ENCODE results near the gene ZNF397. TPM values are rescaled to one million over a fixed set of nuclear protein-coding genes. Genes with fewer than 3 reads are reported as not detected.

Gene ZNF397
- total RNA-seq, 1 donor from 2014 or later, result 10.3 TPM

DNA sequence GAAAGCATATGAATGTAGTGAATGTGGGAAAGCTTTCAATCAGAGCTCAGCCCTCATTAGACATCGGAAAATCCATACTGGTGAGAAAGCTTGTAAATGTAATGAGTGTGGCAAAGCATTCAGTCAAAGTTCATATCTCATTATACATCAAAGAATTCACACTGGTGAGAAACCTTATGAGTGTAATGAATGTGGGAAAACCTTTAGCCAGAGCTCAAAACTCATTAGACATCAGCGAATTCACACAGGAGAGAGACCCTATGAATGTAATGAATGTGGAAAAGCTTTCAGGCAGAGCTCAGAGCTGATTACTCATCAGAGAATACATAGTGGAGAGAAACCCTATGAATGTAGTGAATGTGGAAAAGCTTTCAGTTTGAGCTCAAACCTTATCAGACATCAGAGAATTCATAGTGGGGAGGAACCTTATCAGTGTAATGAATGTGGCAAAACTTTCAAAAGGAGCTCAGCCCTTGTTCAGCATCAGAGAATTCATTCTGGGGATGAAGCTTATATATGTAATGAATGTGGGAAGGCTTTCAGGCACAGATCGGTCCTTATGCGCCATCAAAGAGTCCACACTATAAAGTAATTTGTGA, 5.0 kb downstream of the ZNF397 start:
- no peak for DNase-seq (ENCODE audit: low read depth in 2 of 2)

GRCh38 chr18:35246831-35247230, 6.0 kb downstream of the ZNF397 start:
- no peak for DNase-seq (ENCODE audit: low read depth in 2 of 2)

DNA sequence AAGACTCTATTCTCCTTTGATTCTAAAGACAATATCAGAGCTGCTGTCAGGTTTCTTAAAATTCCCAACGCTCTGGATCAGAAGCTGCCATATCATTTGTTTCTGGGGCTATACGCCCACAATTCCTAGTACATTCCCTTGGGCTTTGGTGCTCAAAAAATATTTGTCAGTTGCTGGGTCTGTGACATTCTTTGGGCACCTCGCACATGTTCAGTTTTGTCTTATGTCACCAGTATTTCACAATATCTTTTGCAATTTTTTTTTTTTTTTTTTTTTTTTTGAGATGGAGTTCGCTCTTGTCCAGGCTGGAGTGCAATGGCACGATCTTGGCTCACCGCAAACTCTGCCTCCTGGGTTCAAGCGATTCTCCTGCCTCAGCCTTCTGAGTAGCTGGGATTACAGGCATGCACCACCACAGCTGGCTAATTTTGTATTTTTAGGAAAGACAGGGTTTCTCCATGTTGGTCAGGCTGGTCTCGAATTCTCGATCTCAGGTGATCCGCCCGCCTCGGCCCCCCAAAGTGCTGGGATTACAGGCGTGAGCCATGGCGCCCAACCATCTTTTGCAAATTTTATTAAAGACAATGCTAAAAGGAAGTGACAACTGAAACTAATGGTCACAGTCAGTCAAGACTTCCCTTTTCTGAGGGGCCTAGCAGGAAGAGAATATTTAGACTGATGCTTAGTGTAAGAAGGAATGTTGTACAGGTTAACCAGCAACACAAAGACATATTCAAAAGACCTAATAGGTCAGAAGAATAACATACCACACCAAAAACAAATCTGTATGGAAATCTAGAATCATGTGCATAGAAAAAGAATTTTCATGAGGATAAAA, 6.8 kb downstream of the ZNF397 start:
- no peak for DNase-seq (ENCODE audit: low read depth in 2 of 2)

DNA sequence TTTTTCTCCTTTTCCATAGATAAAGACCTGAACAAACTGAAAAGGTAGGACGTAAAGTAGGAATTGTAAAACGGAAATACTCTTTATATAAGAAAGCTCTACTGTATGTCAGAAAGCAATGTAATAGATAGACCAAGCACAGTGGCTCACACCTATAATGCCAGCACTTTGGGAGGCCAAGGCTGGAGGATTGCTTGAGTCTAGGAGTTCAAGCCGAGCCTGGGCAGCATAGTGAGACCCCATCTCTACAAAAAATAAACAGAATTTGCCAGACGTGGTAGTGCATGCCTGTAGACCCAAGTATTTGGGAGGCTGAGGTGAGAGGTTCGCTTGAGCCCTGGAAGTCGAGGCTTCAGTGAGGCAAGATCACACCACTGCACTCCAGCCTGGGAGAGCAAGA, 7.6 kb downstream of the ZNF397 start:
- DNase-seq (ENCODE audit: low read depth in 2 of 2), result no peak

GRCh38 chr18:35252466-35252865, 11.6 kb downstream of the ZNF397 start:
- no peak for DNase-seq (ENCODE audit: low read depth in 2 of 2)

DNA sequence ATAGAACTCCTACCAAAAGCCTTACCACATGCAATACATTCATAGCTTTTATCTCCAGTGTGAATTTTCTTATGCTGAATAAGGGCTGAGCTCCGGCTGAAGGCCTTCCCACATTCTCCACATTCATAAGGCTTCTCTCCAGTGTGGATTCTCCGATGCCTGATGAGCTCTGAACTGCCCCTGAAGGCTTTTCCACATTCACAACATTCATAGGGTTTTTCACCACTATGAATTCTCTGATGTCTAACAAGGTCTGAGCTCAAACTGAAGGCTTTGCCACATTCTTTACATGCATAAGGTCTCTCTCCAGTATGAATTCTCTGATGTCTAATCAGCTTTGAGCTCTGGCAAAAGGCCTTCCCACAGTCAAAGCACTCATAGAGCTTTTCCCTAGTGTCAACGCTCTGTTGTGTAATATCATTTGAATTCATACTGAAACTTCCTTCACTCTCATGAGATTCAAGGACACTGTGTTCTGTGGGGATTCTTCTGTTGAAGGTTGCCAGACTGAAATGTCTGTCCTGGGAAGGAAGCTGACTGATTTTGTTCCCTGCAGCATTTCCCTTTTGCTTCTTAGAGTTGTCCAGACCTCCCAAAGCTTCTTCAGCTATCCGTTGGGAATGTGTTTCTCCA, 12.9 kb downstream of the ZNF397 start:
- DNase-seq (ENCODE audit: low read depth in 2 of 2), result no peak

- no peak for DNase-seq (ENCODE audit: low read depth in 2 of 2)
Observed at GRCh38 chr18:35256947-35257346, 16.1 kb downstream of the ZNF397 start.

DNA sequence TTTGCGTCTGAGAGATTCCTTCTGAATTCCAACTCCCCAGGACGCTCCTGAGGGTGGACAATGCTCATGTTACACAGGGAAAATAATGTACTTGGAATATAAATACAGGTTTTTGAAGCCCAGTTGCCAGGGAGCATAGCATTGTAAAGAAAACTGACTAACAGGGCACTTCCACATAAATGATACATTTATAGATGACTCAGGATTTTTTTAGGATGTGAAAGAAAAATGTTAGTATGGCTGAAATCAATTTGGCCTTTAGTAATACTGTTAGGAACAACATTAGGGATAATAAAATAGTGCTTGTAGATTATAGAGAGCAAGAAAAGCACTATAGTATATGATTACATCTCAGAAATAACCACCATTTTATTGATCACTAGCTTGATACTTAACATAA, 23.6 kb downstream of the ZNF397 start:
- DNase-seq (ENCODE audit: low read depth in 2 of 2), result no peak

- DNase-seq (ENCODE audit: low read depth in 2 of 2), result peak; percentile 58 to 82
Observed at GRCh38 chr18:35267161-35267651, 26.4 kb downstream of the ZNF397 start.

DNA sequence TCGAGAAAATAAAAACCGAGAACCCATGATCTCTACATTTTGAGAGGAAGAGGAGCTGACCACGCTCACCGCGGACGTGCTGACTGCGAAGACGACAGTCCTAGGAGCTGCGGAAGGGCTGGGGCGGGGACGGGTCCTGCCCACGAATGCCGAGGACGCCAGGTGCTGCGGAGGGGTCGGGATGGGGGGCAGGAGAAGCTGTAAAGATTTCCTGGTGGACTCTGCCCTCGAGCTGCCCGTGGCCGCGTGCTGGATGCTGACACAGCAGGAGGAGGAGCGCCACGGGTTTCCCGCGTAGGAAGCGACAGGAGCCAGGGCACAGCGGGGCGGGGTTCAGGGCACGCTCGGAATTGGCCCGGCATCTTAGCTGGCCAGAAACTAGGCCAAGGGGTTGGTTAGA, 27.0 kb downstream of the ZNF397 start:
- DNase-seq (ENCODE audit: low read depth in 2 of 2), result no peak

DNA sequence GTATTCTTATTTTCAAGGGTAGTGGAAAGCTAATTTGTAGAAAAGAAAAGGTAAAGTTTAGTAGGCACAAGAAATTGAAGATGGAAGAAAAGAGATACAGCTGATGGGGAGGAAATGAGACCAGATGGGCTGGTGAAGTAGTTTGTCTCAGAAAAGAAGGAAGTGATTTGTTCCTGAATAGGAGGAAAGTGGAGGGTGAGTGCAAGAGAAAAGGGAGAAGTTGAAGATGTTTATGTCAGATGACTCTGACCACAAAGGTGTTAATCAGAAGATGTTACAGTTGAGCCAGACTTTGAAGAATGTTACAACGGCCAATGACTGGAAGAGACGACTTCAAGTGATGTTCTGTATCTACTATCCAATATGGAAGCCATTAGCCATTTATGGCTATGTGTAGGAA, 28.0 kb downstream of the ZNF397 start:
- DNase-seq (ENCODE audit: low read depth in 2 of 2), result no peak

- DNase-seq (ENCODE audit: low read depth in 2 of 2), result no peak
Observed at GRCh38 chr18:35271656-35272055, 30.8 kb downstream of the ZNF397 start.

DNA sequence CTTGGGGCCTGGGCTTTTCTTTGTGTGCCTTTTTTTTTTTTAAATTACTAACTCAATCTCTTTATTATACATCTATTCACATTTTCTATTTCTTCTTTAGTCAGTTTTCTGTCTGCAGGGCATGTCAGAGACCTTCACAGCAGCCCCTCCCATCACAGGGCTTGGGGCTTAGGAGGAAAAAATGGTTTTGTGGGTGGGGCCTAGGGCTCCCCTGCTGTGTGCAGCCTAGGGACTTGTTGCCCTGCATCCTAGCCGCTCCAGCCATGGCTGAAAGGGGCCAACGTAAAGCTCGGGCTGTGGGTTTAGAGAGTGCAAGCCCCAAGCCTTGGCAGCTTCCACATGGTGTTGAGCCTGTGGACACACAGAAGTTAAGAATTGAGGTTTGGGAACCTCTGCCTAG, 35.4 kb downstream of the ZNF397 start:
- DNase-seq (ENCODE audit: low read depth in 2 of 2), result no peak

GRCh38 chr18:35277633-35278032, 36.8 kb downstream of the ZNF397 start:
- peak in 1 of 2 donors; percentile 68 for DNase-seq (ENCODE audit: low read depth in 2 of 2)

GRCh38 chr18:35278085-35278484, 37.3 kb downstream of the ZNF397 start:
- DNase-seq (ENCODE audit: low read depth in 2 of 2), result no peak

GRCh38 chr18:35278969-35279368, 38.1 kb downstream of the ZNF397 start:
- DNase-seq (ENCODE audit: low read depth in 2 of 2), result no peak

- peak; percentile 3 to 92 for DNase-seq (ENCODE audit: low read depth in 2 of 2)
Observed at GRCh38 chr18:35282353-35282752, 41.5 kb downstream of the ZNF397 start.

GRCh38 chr18:35283923-35284794, 43.3 kb downstream of the ZNF397 start:
- no peak for DNase-seq (ENCODE audit: low read depth in 2 of 2)

DNA sequence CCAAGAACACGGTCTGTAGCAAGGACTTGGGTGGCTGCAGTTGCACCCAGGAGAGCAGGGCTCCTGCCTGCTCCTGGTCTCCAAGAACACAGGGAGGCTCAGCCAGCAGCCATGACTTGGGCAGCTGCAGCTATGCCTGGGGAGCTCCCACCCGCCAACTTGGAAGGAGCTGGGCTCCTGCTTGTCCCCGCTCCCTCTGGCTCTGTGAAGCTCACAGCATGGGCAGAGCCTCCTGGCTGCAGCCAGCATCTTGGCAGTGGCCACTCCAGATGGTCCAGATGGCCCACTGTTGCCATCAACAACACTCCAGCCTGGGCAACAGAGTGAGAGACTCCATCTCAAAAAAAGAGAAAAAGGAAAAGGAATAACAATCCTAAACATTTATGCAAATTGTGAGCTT, 44.0 kb downstream of the ZNF397 start:
- DNase-seq (ENCODE audit: low read depth in 2 of 2), result no peak

DNA sequence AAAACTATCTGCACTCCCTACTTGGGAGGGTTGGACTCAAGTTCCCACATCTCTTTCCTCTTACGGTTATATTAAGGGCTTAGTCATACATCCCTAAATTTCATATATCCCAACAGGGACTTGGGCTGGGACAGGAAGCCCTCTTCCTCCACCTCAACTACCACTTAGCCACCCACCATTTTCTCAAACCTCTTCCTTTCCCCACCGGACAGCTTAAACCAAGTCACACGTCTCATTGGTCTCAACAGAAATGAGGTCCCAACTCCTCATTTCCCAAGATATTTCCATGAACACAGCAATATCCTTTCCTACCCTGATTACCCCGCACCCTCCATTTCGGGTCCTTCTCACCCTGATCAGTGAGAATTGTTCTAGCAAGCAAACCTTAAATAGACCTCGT, 48.5 kb downstream of the ZNF397 start:
- peak in 1 of 2 donors; percentile 26 for DNase-seq (ENCODE audit: low read depth in 2 of 2)

DNA sequence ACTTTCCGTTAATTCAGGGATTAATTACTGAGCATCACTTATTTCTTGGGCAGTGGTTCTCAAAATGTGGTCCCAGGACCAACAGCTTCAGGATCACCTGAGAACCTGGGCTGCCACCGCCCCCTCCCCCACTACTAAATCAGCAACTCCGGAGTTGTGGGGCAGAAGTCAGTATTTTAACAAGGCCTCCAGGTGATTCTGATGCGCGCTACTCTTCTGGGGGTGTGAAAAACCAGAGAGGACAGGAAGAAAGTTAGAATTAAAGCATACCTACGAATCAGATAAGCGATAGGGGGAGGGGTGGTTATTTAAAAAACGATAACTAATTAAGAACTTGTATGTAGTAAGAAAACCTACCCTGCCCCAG, 48.9 kb downstream of the ZNF397 start:
- peak in 1 of 2 donors; percentile 31 for DNase-seq (ENCODE audit: low read depth in 2 of 2)

Measured in lung microvascular endothelial cell (primary cell).